Loucy (cell line): ENCODE results near the gene MIEN1.

ENCODE experiments used
- EZH2phosphoT487 ChIP-seq: fragments of 200-600 bp; IDR thresholded peaks from 2 replicates; pipeline ENCODE4 v1.6.1; 2018; ENCODE audit warnings: antibody characterized with exemption, mild to moderate bottlenecking, moderate library complexity, borderline replicate concordance
- TF ChIP-seq, protein P1 (sequence below): fragments of 200-600 bp; sonication (generic); conservative IDR thresholded peaks from 2 replicates; pipeline ENCODE4 v1.5.1; 2014; ENCODE audit warnings: mild to moderate bottlenecking, antibody characterized with exemption, low read length

DNA sequence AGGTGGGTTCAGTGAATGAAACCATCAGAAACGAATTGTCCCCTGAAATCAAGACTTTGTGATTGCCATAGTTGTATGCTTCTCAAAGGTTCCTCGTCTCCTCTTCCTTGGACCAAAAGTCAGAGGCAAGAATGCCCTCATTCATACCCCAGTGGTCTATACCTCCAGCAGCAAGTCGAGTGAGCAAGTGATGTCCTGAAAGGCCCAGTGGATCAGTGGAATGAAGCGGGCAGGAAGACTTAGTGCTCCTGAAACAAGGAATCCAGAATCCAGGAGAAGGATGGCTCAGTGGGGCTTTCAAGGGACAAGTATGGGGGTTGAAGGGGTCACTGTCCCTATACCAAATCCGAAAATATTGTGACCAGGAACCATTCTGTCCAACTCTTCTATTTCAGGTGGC is 35.7 kb downstream of the MIEN1 start:
- TF ChIP-seq, protein P1, sequence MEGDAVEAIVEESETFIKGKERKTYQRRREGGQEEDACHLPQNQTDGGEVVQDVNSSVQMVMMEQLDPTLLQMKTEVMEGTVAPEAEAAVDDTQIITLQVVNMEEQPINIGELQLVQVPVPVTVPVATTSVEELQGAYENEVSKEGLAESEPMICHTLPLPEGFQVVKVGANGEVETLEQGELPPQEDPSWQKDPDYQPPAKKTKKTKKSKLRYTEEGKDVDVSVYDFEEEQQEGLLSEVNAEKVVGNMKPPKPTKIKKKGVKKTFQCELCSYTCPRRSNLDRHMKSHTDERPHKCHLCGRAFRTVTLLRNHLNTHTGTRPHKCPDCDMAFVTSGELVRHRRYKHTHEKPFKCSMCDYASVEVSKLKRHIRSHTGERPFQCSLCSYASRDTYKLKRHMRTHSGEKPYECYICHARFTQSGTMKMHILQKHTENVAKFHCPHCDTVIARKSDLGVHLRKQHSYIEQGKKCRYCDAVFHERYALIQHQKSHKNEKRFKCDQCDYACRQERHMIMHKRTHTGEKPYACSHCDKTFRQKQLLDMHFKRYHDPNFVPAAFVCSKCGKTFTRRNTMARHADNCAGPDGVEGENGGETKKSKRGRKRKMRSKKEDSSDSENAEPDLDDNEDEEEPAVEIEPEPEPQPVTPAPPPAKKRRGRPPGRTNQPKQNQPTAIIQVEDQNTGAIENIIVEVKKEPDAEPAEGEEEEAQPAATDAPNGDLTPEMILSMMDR: no peak
- no peak for TF ChIP-seq EZH2phosphoT487
